Ovary (tissue), 9 donors: ENCODE data around the gene MAST1. TPM values are rescaled to one million over a fixed set of nuclear protein-coding genes. Genes with fewer than 3 reads are reported as not detected.

Experiments used
- DNase-seq, 5 donors: peaks; one replicate each; pipeline ENCODE4 v3.0.0-alpha.2; 2019 to 2020
- H3K27ac ChIP-seq, 2 donors: fragments of 200-600 bp; one replicate each; pipeline versions ENCODE4 v1.5.1 to v1.8.0; 2019 to 2022
- H3K27me3 ChIP-seq: fragments of 200-600 bp; one replicate; pipeline ENCODE4 v1.8.0; 2022
- H3K36me3 ChIP-seq: fragments of 200-600 bp; sonication (generic); one replicate; pipeline ENCODE4 v1.5.1; 2019
- H3K4me1 ChIP-seq: one replicate; pipeline ENCODE4 v1.8.1; 2013; ENCODE audit warnings: mild to moderate bottlenecking, moderate library complexity; ENCODE audit not compliant: insufficient read depth
- H3K4me3 ChIP-seq: fragments of 200-600 bp; sonication (generic); one replicate; pipeline ENCODE4 v1.5.1; 2017
- H3K9me3 ChIP-seq, 2 donors: fragments of 200-600 bp in 1 of 2; sonication (generic) in 1 of 2; one replicate each; pipeline versions ENCODE4 v1.5.1 to v1.8.1; 2013 to 2019; ENCODE audit warnings: mild to moderate bottlenecking in 1 of 2, moderate library complexity in 1 of 2
- CTCF ChIP-seq, 3 donors: fragments of 450-650 bp in 2 of 3; fragments of 200-600 bp in 1 of 3; IDR thresholded peaks; one replicate each; pipeline versions ENCODE4 v1.5.1 to v1.8.0; 2016 to 2022; ENCODE audit warnings: antibody characterized with exemption in 3 of 3, mild to moderate bottlenecking in 1 of 3
- EP300 ChIP-seq: sonication (generic); formaldehyde crosslinking; IDR thresholded peaks from one replicate; pipeline ENCODE4 v1.6.1; 2017; ENCODE audit warnings: antibody characterized with exemption
- POLR2A ChIP-seq: fragments of 450-650 bp; IDR thresholded peaks from one replicate; pipeline ENCODE4 v1.6.1; 2017; ENCODE audit warnings: antibody characterized with exemption, mild to moderate bottlenecking, moderate library complexity
- WGBS, 3 donors: extraction: QIAGEN DNeasy Blood & Tissue Kit in 1 of 3; methylation state at CpG; one replicate each; pipeline versions ENCODE4 v1.1.5 to v1.1.7; 2013 to 2017; 5-methylcytosine and 5-hydroxymethylcytosine counted together
- intact Hi-C, 4 donors: fragments of 100-400 bp; cut with DNase I; formaldehyde crosslinking; loops; one replicate each; pipeline versions ENCODE4 v1.11.0 to v1.15.1; 2022 to 2023
- polyA plus RNA-seq, 2 donors: library from polyadenylated mRNA; stranded (reverse); fragments of 200-250 nt in 1 of 2; fragments of 350-450 nt in 1 of 2; fragmentation: Illumina TruSeq in 1 of 2; extraction: RNeasy Lipid Tissue Mini Kit (QIAGEN cat#74804) in 1 of 2; gene quantifications; one replicate each; pipeline ENCODE4 v1.2.3, GENCODE V29; 2013 to 2014
- total RNA-seq, 7 donors: library from RNA; depleted of rRNA in 2 of 7; stranded (reverse); fragments of >200 nt in 2 of 7; fragmentation: NEBNext Ultra II Directional in 3 of 7; extraction: Animal tissue kit (Norgen Biotek cat#: 25700) in 3 of 7; gene quantifications; one replicate each; pipeline versions ENCODE4 v1.1.0 to v1.2.4, GENCODE V29; 2016 to 2023
- donor health status: DM: no; HTN: no; CAD: no; lungs with moderate emphysema.
- donor health status: DM: no; HTN: no; CAD: no.
- donor health status: Bipolar disorder and iron deficiency.
- donor health status: DM: yes; HTN: yes; CAD: no.
- donor health status: DM: no; HTN: no; CAD: no.
- donor health status: DM: yes; HTN: yes; CAD: no.

MAST1 gene
- total and polyA plus RNA-seq, 9 donors = 0.25 to 2.4 (median 1.1) TPM

- no peaks in the 10 kb centered on the region for H3K36me3 ChIP-seq
- no peak overlapping the region for H3K27ac ChIP-seq
- WGBS, 3 donors = 86 to 88% (median 88%) methylated on average over 34 of the region's 34 CpGs
- intact Hi-C loops = no loop called here
- no peak overlapping the region for H3K4me3 ChIP-seq
- DNase-seq = no peak
- H3K27me3 ChIP-seq = no peaks in the 10 kb centered on the region
- no peak for TF ChIP-seq EP300
- no peak for TF ChIP-seq POLR2A
- TF ChIP-seq CTCF (IDR thresholded peaks at IDR 0.05) = no peak
- no peaks in the 10 kb centered on the region for H3K9me3 ChIP-seq
- no peaks in the 10 kb centered on the region for H3K4me1 ChIP-seq
These were observed 26.7 kb downstream of the MAST1 start for GRCh38 chr19:12864721-12865715.

- no peak overlapping the region for H3K4me3 ChIP-seq
- no peak overlapping the region for H3K27ac ChIP-seq
- H3K36me3 ChIP-seq = no peaks in the 10 kb centered on the region
- no peaks in the 10 kb centered on the region for H3K4me1 ChIP-seq
- intact Hi-C loops = no loop called here
- TF ChIP-seq EP300 (no peak), CTCF (IDR thresholded peaks at IDR 0.05) (no peak), POLR2A (no peak)
- 81 to 85% (median 83%) methylated on average over 18 to 19 of the region's 19 CpGs for WGBS, 3 donors
- DNase-seq = no peak
- H3K9me3 ChIP-seq = no peaks in the 10 kb centered on the region
- no peaks in the 10 kb centered on the region for H3K27me3 ChIP-seq
These were observed 27.6 kb downstream of the MAST1 start for GRCh38 chr19:12865746-12866415.

- Histone ChIP-seq H3K27ac (no peak overlapping the region), H3K9me3 (no peaks in the 10 kb centered on the region), H3K36me3 (no peaks in the 10 kb centered on the region), H3K4me1 (no peaks in the 10 kb centered on the region), H3K4me3 (no peak overlapping the region), H3K27me3 (no peaks in the 10 kb centered on the region)
- WGBS, 3 donors = 83 to 86% (median 86%) methylated on average over 29 of the region's 29 CpGs
- intact Hi-C loops = no loop called here
- no peak for DNase-seq
- TF ChIP-seq POLR2A (no peak), EP300 (no peak), CTCF (IDR thresholded peaks at IDR 0.05) (no peak)
These were observed 28.3 kb downstream of the MAST1 start for GRCh38 chr19:12866416-12867119.
